ENCODE results near the gene COX6B2.

DNA sequence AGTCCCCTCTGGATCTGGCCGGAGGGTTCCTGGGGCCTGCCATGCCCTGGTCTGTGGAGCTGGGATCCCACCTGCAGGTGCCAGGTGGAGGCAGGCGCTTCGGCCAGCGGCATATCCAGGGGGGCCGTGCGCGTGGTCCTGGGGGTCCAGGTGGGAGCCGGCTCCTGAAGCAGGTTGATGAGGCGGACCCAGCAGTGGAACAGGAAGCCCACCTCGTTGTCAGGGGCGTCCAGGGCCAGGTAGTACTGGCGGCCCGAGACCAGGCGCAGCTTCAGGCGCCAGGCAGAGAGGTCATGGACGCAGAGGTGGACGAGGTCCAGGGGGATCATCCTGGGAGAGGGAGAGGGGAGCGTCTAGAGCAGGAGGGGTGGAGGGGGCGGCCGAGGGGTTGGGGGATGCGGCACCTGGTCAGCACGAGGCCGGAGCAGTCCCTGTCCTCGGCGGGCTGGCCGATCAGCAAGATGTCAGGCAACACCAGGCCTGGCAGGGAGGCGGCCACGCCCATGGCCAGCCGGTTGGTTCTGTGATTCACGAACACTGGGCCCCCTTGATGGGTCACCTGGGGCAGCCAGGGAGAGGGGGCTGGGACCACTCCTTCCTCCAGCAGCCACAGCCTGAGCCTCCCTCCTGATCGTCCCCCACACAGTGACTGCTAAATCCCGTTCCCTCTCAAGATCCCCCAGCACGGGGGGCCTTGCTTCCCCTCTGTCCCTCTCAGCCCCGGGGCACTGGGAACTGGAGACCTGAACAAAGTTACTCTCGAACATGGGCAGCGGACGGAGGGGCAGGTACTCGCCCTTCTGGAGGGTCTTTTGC, 7.9 kb upstream of the COX6B2 start:
- TF ChIP-seq, protein P1, sequence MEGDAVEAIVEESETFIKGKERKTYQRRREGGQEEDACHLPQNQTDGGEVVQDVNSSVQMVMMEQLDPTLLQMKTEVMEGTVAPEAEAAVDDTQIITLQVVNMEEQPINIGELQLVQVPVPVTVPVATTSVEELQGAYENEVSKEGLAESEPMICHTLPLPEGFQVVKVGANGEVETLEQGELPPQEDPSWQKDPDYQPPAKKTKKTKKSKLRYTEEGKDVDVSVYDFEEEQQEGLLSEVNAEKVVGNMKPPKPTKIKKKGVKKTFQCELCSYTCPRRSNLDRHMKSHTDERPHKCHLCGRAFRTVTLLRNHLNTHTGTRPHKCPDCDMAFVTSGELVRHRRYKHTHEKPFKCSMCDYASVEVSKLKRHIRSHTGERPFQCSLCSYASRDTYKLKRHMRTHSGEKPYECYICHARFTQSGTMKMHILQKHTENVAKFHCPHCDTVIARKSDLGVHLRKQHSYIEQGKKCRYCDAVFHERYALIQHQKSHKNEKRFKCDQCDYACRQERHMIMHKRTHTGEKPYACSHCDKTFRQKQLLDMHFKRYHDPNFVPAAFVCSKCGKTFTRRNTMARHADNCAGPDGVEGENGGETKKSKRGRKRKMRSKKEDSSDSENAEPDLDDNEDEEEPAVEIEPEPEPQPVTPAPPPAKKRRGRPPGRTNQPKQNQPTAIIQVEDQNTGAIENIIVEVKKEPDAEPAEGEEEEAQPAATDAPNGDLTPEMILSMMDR (conservative IDR thresholded peaks at IDR 0.05; ENCODE audit: low read depth, low read length) = no peak
- TF ChIP-seq EZH2 (IDR thresholded peaks at IDR 0.05; ENCODE audit: low read length, unreplicated experiment) (no peak), EZH2phosphoT487 (IDR thresholded peaks at IDR 0.05; ENCODE audit: borderline replicate concordance, low read length) (no peak)

Measured in PC-3 (cell line).